ENCODE measurements around the gene CTU1. TPM values are rescaled to one million over a fixed set of nuclear protein-coding genes. Genes with fewer than 3 reads are reported as not detected.

The CTU1 gene
- total and polyA plus RNA-seq, 10 of the 15 experiments (the other 5 are each of a cell fraction or from before 2014, with no cell fraction given) = 0.02 to 10.5 (median 3.0) TPM; not detected in 1

DNA sequence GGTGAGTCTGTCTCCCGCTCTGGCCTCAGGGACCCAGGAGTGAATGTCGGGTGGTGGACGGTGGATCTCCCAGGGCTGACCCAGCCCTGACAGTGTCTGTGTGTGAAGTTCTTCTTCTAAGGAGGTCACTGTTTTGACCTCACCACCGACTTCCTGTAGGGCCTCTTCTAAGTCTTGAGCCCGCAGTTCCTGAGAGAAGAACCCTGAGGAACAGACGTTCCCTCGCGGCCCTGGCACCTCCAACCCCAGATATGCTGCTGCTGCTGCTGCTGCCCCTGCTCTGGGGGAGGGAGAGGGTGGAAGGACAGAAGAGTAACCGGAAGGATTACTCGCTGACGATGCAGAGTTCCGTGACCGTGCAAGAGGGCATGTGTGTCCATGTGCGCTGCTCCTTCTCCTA lies 33.9 kb upstream of the CTU1 start, which contains the start of gene SIGLEC7:
SIGLEC7 (plus strand) TSS at position 183 of the 400 bp plus-strand sequence; CDS start at position 252, 69 bp downstream.
- ChIA-PET RAD21 (ENCODE audit: unreplicated experiment) (no interaction called here), SMC1A (ENCODE audit: uncharacterized antibody, unreplicated experiment) (no interaction called here), POLR2A (no interaction called here), CTCF (interaction anchor here (1.0 kb wide), 1 partner anchor 17 kb away, joined by 3 read pairs; no protein-coding TSS in a partner anchor)
- no peaks in the 10 kb centered on the region for H3K79me2 ChIP-seq (ENCODE audit: control insufficient read depth, insufficient read depth, low read length)
- no peaks in the 10 kb centered on the region for H4K20me1 ChIP-seq (ENCODE audit: control insufficient read depth, insufficient read depth)
- H3K36me3 ChIP-seq (ENCODE audit: control insufficient read depth in 2 of 2, insufficient read depth in 2 of 2, low read length in 1 of 2) = no peaks in the 10 kb centered on the region
- H3K4me2 ChIP-seq (ENCODE audit: control insufficient read depth, insufficient read depth) = no peak within 1 kb of the TSS
- H3K9ac ChIP-seq (ENCODE audit: control insufficient read depth, insufficient read depth, low read length) = no peak within 1 kb of the TSS
- BruUV-seq (replicated peaks) = no TSS peak
- in situ Hi-C loops (cut with MboI) = no loop called here
- no peak for ATAC-seq
- H3K4me1 ChIP-seq (ENCODE audit: control insufficient read depth, insufficient read depth, low read length) = no peaks in the 10 kb centered on the region
- DNase-seq (ENCODE audit: low read depth, low spot score) = no peak
- intact Hi-C loops (cut with micrococcal nuclease; ENCODE audit: unreplicated experiment) = no loop called here
- no peaks in the 10 kb centered on the region for H3K9me3 ChIP-seq (replicated peaks; ENCODE audit: control insufficient read depth, insufficient read depth, low read length)
- no peak for TF ChIP-seq EGR1 (IDR thresholded peaks at IDR 0.05; ENCODE audit: borderline replicate concordance in 1 of 2, low read depth in 2 of 2, low read length in 2 of 2)
- TF ChIP-seq, protein P1, sequence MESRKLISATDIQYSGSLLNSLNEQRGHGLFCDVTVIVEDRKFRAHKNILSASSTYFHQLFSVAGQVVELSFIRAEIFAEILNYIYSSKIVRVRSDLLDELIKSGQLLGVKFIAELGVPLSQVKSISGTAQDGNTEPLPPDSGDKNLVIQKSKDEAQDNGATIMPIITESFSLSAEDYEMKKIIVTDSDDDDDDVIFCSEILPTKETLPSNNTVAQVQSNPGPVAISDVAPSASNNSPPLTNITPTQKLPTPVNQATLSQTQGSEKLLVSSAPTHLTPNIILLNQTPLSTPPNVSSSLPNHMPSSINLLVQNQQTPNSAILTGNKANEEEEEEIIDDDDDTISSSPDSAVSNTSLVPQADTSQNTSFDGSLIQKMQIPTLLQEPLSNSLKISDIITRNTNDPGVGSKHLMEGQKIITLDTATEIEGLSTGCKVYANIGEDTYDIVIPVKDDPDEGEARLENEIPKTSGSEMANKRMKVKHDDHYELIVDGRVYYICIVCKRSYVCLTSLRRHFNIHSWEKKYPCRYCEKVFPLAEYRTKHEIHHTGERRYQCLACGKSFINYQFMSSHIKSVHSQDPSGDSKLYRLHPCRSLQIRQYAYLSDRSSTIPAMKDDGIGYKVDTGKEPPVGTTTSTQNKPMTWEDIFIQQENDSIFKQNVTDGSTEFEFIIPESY (IDR thresholded peaks at IDR 0.05) = no peak
- no peak for TF ChIP-seq RAD21 (IDR thresholded peaks at IDR 0.05; ENCODE audit: insufficient read depth, low read depth, low read length)
- TF ChIP-seq MEF2A (IDR thresholded peaks at IDR 0.05; ENCODE audit: insufficient read depth, low read depth, low read length) = no peak
- TF ChIP-seq, protein P2, sequence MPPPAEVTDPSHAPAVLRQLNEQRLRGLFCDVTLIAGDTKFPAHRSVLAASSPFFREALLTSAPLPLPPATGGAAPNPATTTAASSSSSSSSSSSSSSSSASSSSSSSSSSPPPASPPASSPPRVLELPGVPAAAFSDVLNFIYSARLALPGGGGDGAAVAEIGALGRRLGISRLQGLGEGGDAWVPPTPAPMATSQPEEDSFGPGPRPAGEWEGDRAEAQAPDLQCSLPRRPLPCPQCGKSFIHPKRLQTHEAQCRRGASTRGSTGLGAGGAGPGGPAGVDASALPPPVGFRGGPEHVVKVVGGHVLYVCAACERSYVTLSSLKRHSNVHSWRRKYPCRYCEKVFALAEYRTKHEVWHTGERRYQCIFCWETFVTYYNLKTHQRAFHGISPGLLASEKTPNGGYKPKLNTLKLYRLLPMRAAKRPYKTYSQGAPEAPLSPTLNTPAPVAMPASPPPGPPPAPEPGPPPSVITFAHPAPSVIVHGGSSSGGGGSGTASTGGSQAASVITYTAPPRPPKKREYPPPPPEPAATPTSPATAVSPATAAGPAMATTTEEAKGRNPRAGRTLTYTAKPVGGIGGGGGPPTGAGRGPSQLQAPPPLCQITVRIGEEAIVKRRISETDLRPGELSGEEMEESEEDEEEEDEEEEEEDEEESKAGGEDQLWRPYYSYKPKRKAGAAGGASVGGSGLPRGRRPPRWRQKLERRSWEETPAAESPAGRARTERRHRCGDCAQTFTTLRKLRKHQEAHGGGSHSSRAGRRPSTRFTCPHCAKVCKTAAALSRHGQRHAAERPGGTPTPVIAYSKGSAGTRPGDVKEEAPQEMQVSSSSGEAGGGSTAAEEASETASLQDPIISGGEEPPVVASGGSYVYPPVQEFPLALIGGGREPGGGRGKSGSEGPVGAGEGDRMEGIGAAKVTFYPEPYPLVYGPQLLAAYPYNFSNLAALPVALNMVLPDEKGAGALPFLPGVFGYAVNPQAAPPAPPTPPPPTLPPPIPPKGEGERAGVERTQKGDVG (CRISPR knock-in tag; IDR thresholded peaks at IDR 0.05) = no peak
- no peak for TF ChIP-seq KAT2A (conservative IDR thresholded peaks at IDR 0.05; ENCODE audit: control insufficient read depth, low read depth, low read length)
- TF ChIP-seq, protein P3, sequence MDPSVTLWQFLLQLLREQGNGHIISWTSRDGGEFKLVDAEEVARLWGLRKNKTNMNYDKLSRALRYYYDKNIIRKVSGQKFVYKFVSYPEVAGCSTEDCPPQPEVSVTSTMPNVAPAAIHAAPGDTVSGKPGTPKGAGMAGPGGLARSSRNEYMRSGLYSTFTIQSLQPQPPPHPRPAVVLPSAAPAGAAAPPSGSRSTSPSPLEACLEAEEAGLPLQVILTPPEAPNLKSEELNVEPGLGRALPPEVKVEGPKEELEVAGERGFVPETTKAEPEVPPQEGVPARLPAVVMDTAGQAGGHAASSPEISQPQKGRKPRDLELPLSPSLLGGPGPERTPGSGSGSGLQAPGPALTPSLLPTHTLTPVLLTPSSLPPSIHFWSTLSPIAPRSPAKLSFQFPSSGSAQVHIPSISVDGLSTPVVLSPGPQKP (IDR thresholded peaks at IDR 0.05; ENCODE audit: low read depth, low read length) = no peak
- no peak for TF ChIP-seq MTA3 (IDR thresholded peaks at IDR 0.05; ENCODE audit: borderline replicate concordance, low read length)
- TF ChIP-seq TAF1 (IDR thresholded peaks at IDR 0.05; ENCODE audit: borderline replicate concordance, low read depth, low read length) = no peak
- TF ChIP-seq NBN (IDR thresholded peaks at IDR 0.05) = no peak
- no peak for TF ChIP-seq CREM (IDR thresholded peaks at IDR 0.05; ENCODE audit: low read depth)
- TF ChIP-seq YY1 (IDR thresholded peaks at IDR 0.05; ENCODE audit: low read depth, low read length) = no peak
- no peak for TF ChIP-seq STAT3 (IDR thresholded peaks at IDR 0.05; ENCODE audit: low read depth, low read length)
- TF ChIP-seq FOXK2 (IDR thresholded peaks at IDR 0.05) = no peak
- 62% methylated on average over 14 of the region's 14 CpGs for WGBS (ENCODE audit: insufficient coverage, insufficient replicate concordance, low lambda C conversion rate, missing lambda C conversion rate)
- H3K4me3 ChIP-seq = no peak within 1 kb of the TSS
- no peak for FAIRE-seq
- no peaks in the 10 kb centered on the region; a peak in 1 of 4 replicates for H3K27me3 ChIP-seq (replicated peaks in 1 of 2; ENCODE audit: control insufficient read depth in 2 of 2, insufficient read depth in 2 of 2, low read length in 1 of 2)
- H3K27ac ChIP-seq (ENCODE audit: control insufficient read depth, insufficient read depth) = no peak within 1 kb of the TSS
- H2AFZ ChIP-seq (ENCODE audit: control insufficient read depth, low read depth, low read length) = no peak within 1 kb of the TSS

Data from GM12878 (cell line).